Jurkat, Clone E6-1 (cell line): Measurements from ENCODE around the gene WASHC3.

Experiments
- DNase-seq: peaks from one replicate; pipeline ENCODE4 v3.0.0-alpha.2; 2011; ENCODE audit warnings: low read depth, low spot score
- H3K4me3 ChIP-seq: 2 replicates; pipeline ENCODE4 v1.5.1; 2011; ENCODE audit warnings: mild to moderate bottlenecking, low read length, control low read depth, moderate library complexity

The WASHC3 gene

DNA sequence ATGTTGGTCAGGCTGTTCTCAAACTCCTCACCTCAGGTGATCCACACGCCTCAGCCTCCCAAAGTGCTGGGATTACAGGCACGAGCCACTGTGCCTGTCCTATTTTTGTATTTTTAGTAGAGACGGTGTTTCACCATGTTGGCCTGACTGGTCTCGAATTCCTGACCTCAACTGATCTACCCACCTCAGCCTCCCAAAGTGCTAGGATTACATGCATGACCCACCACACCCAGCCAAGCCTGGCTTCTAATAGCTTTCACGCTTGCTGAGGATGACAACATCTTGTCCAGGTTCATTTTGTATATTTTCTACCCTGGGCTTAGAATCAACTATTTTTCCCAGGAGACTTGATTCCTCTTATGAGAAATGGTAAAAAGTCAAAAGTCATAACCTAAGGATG is 64.7 kb downstream of the WASHC3 start:
- DNase-seq = no peak
- H3K4me3 ChIP-seq = no peak overlapping the region

DNA sequence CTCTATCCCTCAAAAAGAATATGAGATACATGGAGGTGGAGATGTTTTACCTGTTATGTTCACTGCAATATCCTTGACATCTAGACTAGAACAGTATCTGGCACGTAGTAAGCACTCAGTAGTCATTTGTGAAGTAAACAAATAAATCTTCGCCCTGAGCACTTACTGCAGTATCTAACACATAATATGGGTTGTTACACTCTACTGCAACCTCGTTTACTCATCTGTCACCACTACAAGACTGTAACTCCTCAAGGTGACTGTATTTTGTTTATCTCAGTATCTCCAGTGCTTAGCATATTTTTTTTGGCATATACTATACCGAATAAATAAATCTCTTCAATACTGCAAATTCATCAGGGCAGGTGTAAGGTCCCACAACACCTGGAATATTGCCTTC is 66.1 kb downstream of the WASHC3 start:
- H3K4me3 ChIP-seq = no peak overlapping the region
- no peak for DNase-seq

DNA sequence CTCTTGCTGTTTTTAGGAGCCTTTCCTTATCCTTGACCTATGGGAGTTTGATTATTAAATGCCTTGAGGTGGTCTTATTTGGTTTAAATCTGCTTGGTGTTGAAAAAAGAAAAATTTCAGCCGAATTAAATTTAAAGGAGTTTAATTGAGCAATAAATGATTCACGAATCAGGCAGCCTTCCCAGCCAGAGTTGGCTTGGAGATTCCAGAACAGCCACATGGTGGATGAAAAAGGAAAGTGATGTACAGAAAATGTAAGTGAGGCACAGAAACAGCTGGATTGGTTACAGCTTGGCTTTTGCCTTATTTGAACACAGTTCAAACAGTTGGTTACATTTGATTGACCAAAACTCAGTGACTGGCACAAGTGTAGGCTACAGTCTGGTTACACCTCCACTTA is 69.7 kb downstream of the WASHC3 start:
- no peak overlapping the region for H3K4me3 ChIP-seq
- no peak for DNase-seq

DNA sequence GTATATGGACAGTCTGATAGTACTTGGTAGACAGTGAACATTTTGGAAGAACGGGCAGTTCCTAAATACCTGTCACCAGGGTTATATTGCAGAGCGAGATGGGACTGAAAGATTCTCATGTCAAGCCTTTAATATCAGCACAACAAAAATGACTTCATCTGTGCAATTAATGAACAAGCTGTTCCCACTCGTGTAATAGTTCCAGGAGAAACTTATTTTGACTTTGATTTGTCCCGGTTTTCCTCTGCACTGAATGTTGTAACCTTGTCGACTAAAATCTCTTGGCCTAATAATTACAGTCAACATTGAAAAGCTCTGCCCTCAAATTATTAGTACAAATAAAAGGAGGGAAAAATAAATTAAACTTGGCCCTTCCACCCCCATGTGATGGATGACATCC is 79.5 kb downstream of the WASHC3 start:
- no peak overlapping the region for H3K4me3 ChIP-seq
- DNase-seq = no peak

DNA sequence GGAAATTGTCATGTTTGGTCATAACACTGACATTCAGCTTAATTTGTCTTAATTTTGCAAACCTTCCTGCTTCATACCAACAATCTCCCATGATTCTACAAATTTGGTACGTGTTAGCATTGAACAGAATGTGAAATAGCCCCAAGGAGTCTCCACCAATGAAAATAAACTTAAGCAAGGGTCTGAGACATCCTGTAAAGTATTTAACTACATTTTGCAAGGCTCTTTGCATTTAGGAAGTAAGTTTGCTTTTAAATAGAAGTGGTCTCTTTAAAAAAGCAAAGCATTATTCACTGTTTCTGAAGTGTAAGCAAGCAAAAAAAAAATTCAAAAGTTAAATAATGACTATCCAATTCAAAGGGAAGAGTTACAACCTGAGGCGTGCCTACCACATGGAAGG is 79.9 kb downstream of the WASHC3 start:
- DNase-seq = no peak
- H3K4me3 ChIP-seq = no peak overlapping the region

DNA sequence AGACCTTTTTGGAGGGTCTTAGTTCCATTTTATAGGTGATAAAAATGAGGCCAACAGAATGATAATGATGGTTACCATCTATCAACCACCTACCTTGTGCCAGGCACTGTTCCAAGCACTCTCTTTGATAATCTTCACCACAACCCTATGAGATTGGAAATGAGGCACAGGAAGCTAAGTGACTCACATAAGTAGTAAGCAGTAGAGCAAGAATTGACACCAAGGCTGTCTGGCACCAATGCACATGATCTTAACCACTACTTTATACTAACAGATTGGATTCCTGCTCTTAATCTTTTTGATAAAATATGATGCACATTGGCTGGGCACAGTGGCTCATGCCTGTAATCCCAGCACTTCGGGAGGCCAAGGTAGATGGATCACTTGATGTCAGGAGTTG is 93.0 kb downstream of the WASHC3 start:
- H3K4me3 ChIP-seq = no peak overlapping the region
- DNase-seq = peak; percentile 6

DNA sequence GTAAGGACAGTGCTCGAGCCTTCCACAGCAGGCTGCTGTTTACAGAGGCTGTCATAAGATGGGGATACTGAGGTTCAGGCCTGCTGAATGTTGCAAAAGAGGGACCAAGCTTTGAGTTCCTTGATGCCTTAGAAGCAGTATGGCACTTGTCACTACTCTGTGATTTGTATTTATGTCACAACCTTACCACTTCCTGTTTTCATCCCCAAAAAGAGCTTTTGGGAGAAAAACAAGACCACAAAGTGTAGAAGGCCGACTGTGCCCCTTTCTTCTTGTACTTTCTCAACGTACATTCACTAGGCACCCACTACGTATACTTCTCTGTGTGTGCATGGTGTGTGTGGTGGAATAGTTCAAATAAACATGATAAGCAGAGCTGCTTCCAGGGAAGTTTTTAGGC is 94.3 kb downstream of the WASHC3 start:
- peak; percentile 62 for DNase-seq
- no peak overlapping the region for H3K4me3 ChIP-seq

DNA sequence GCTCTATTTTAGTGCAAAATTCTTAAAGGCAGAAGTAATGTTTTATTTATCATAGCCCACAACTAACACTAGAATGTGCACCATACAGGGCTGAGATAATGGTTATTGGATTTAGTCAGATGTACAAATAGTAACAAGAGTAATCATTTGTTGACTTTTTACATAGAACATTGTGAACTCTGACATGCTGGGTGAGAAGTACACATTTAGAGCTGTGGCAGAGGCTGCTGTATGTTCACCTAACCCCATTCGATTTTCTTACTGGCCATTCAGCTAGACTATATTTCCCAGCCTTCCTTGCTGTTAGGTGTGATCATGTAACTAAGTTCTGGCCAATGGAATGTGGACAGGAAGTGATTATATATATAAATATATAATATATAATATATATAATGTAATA is 95.3 kb downstream of the WASHC3 start:
- no peak overlapping the region for H3K4me3 ChIP-seq
- DNase-seq = no peak

DNA sequence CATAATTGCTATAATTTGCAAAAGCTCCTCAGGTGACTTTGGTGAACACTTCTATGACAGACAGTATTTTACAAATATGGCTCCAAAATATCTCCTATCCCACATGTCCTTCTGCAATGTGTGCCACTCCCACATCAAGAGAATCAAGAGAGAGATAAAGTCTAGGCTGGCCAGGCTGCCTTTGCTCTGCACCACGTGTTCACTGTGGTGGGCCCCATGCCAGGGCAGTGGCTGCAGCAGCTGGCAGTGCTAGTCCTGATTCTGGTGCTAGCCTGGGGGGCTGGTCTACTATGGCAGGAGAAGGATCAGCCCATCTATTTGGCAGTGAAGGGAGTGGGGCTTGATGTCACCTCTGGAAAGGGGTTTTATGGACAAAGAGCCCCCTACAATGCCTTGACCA is 98.1 kb downstream of the WASHC3 start:
- H3K4me3 ChIP-seq = no peak overlapping the region
- DNase-seq = no peak
